OCI-LY3 (cell line): ENCODE results near the gene TECPR1.

ENCODE experiments used
- H2AFZ ChIP-seq: fragments of 200-600, 300-600 bp; shearing (Covaris generic); 2 replicates; pipeline ENCODE4 v1.6.0; 2014; ENCODE audit warnings: antibody characterized with exemption, low read depth, low read length
- H3K27ac ChIP-seq: fragments of 200-600, 300-600 bp; sonication (generic); 2 replicates; pipeline ENCODE4 v1.5.1; 2014; ENCODE audit warnings: mild to moderate bottlenecking, low read length, moderate library complexity, mixed read lengths
- H3K27me3 ChIP-seq: fragments of 200-600, 300-600 bp; sonication (generic); 2 replicates; pipeline ENCODE4 v1.6.1; 2014; ENCODE audit warnings: low read depth, low read length, mixed read lengths
- H3K36me3 ChIP-seq: fragments of 200-600, 300-600 bp; sonication (generic); replicated peaks from 2 replicates; pipeline ENCODE3; 2014; ENCODE audit warnings: low read depth, low read length, mixed read lengths
- H3K4me1 ChIP-seq: fragments of 300-600, 200-600 bp; sonication (generic); 2 replicates; pipeline ENCODE4 v1.6.1; 2014; ENCODE audit warnings: low read length, mixed read lengths
- H3K4me2 ChIP-seq: fragments of 200-600, 300-600 bp; sonication (generic); 2 replicates; pipeline ENCODE4 v1.6.1; 2014; ENCODE audit warnings: low read length, mixed read lengths
- H3K4me3 ChIP-seq: fragments of 300-600, 200-600 bp; sonication (generic); 2 replicates; pipeline ENCODE4 v1.5.1; 2014; ENCODE audit warnings: antibody characterized with exemption, mild to moderate bottlenecking, low read length, moderate library complexity
- H3K79me2 ChIP-seq: fragments of 300-600, 200-600 bp; shearing (Covaris generic); 2 replicates; pipeline ENCODE4 v1.6.1; 2014; ENCODE audit warnings: mild to moderate bottlenecking, low read length, mixed read lengths
- H3K9ac ChIP-seq: fragments of 300-600, 200-600 bp; shearing (Covaris generic); 2 replicates; pipeline ENCODE4 v1.6.0; 2014; ENCODE audit warnings: mild to moderate bottlenecking, low read length, moderate library complexity
- H3K9me3 ChIP-seq: fragments of 200-600, 300-600 bp; shearing (Covaris generic); 2 replicates; pipeline ENCODE4 v1.6.1; 2014; ENCODE audit warnings: low read length, mixed read lengths; ENCODE audit not compliant: insufficient read depth
- H4K20me1 ChIP-seq: fragments of 200-600, 300-600 bp; sonication (generic); 2 replicates; pipeline ENCODE4 v1.6.1; 2016; ENCODE audit warnings: low read length, mixed read lengths; ENCODE audit not compliant: insufficient read depth
- EZH2phosphoT487 ChIP-seq: fragments of 200-600 bp; shearing (Covaris generic); IDR thresholded peaks from 2 replicates; pipeline ENCODE4 v1.6.1; 2018; ENCODE audit warnings: antibody characterized with exemption, mixed run types, low read depth
- TF ChIP-seq, protein P1 (sequence below): fragments of 200-600, 300-600 bp; sonication (generic); IDR thresholded peaks from 2 replicates; pipeline ENCODE4 v1.5.1; 2014; ENCODE audit warnings: antibody characterized with exemption, low read length, low read depth

The TECPR1 gene

DNA sequence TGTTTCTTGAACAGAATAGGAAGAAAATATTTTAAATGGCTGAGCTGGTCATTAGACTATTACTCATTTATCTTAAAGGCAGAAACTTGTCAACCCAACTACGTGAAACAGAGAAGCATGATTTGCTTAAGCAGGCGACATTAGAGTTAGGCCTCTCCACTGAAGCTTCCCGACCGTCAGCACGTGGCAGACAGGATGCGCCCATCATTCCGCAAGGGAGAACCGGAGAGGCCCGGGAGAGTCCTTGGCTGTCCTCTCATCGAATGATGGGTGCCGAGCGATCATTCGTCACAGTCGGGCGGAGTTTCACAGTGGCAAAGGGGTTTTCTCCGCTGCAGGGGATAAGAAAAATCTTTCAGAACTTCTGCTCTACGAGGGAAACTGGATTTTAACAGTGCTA lies 41.2 kb upstream of the TECPR1 start:
- Histone ChIP-seq H3K79me2 (no peaks in the 10 kb centered on the region; the same call in 1 of the 2 replicates), H3K9ac (no peak overlapping the region), H3K9me3 (no peaks in the 10 kb centered on the region), H2AFZ (no peak overlapping the region), H3K27me3 (no peaks in the 10 kb centered on the region), H4K20me1 (peaks cover 32% of the 10 kb centered on the region), H3K4me3 (no peak overlapping the region), H3K27ac (no peak overlapping the region), H3K4me1 (no peaks in the 10 kb centered on the region), H3K4me2 (no peak overlapping the region), H3K36me3 (peaks cover 8% of the 10 kb centered on the region)
- TF ChIP-seq, protein P1, sequence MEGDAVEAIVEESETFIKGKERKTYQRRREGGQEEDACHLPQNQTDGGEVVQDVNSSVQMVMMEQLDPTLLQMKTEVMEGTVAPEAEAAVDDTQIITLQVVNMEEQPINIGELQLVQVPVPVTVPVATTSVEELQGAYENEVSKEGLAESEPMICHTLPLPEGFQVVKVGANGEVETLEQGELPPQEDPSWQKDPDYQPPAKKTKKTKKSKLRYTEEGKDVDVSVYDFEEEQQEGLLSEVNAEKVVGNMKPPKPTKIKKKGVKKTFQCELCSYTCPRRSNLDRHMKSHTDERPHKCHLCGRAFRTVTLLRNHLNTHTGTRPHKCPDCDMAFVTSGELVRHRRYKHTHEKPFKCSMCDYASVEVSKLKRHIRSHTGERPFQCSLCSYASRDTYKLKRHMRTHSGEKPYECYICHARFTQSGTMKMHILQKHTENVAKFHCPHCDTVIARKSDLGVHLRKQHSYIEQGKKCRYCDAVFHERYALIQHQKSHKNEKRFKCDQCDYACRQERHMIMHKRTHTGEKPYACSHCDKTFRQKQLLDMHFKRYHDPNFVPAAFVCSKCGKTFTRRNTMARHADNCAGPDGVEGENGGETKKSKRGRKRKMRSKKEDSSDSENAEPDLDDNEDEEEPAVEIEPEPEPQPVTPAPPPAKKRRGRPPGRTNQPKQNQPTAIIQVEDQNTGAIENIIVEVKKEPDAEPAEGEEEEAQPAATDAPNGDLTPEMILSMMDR, result no peak
- TF ChIP-seq EZH2phosphoT487, result no peak

- peaks cover 48% of the 10 kb centered on the region for H4K20me1 ChIP-seq
- H3K4me1 ChIP-seq, result no peaks in the 10 kb centered on the region
- H3K9ac ChIP-seq, result no peak overlapping the region
- no peak overlapping the region for H3K27ac ChIP-seq
- no peak overlapping the region for H2AFZ ChIP-seq
- no peak for TF ChIP-seq EZH2phosphoT487
- TF ChIP-seq, protein P1, result 0 out of 2 replicates have a peak, but pooled peaks have one; percentile 12
- no peaks in the 10 kb centered on the region for H3K9me3 ChIP-seq
- no peaks in the 10 kb centered on the region for H3K27me3 ChIP-seq
- H3K79me2 ChIP-seq, result no peaks in the 10 kb centered on the region; the same call in 1 of the 2 replicates
- H3K4me2 ChIP-seq, result no peak overlapping the region
- no peak overlapping the region for H3K4me3 ChIP-seq
- H3K36me3 ChIP-seq, result peaks cover 10% of the 10 kb centered on the region
Measured at GRCh38 chr7:98291717-98292116, 39.7 kb upstream of the TECPR1 start.

GRCh38 chr7:98289333-98289875 lies 37.4 kb upstream of the TECPR1 start:
- H3K9me3 ChIP-seq, result no peaks in the 10 kb centered on the region
- no peak overlapping the region for H3K27ac ChIP-seq
- H3K79me2 ChIP-seq, result peaks cover 15% of the 10 kb centered on the region
- H3K36me3 ChIP-seq, result peaks cover 10% of the 10 kb centered on the region
- H3K9ac ChIP-seq, result no peak overlapping the region
- H3K4me3 ChIP-seq, result no peak overlapping the region
- no peak overlapping the region for H2AFZ ChIP-seq
- H4K20me1 ChIP-seq, result peaks cover 65% of the 10 kb centered on the region
- no peaks in the 10 kb centered on the region for H3K4me1 ChIP-seq
- H3K27me3 ChIP-seq, result no peaks in the 10 kb centered on the region
- H3K4me2 ChIP-seq, result no peak overlapping the region
- TF ChIP-seq, protein P1, result no peak
- TF ChIP-seq EZH2phosphoT487, result no peak

- no peaks in the 10 kb centered on the region for H3K27me3 ChIP-seq
- H3K36me3 ChIP-seq, result peaks cover 10% of the 10 kb centered on the region
- no peak overlapping the region for H3K27ac ChIP-seq
- no peak for TF ChIP-seq EZH2phosphoT487
- TF ChIP-seq, protein P1, result no peak
- H3K4me2 ChIP-seq, result no peak overlapping the region
- H3K9me3 ChIP-seq, result no peaks in the 10 kb centered on the region
- no peak overlapping the region for H3K9ac ChIP-seq
- H4K20me1 ChIP-seq, result peaks cover 70% of the 10 kb centered on the region
- H3K4me3 ChIP-seq, result no peak overlapping the region
- no peak overlapping the region for H2AFZ ChIP-seq
- H3K4me1 ChIP-seq, result no peaks in the 10 kb centered on the region
- H3K79me2 ChIP-seq, result peaks cover 24% of the 10 kb centered on the region
Measured at GRCh38 chr7:98288064-98288823, 36.2 kb upstream of the TECPR1 start.
